Suprapubic skin (tissue), 4 donors: Measurements from ENCODE around the gene COL18A1. TPM values are rescaled to one million over a fixed set of nuclear protein-coding genes. Genes with fewer than 3 reads are reported as not detected.
A peak's percentile ranks its signal among the peaks of the same experiment; 100 is the strongest.
"Not testable (repeated sequence)": the region's sequence is repeated elsewhere in the genome, so short reads cannot be mapped to it uniquely, and the experiment has no call there.

Experiments used
- DNase-seq, 2 donors: peaks; one replicate each; pipeline ENCODE4 v3.0.0-alpha.2; 2019; ENCODE audit warnings: low spot score in 2 of 2
- H3K27ac ChIP-seq: fragments of 200-600 bp; sonication (generic); one replicate; pipeline ENCODE4 v1.5.1; 2019
- H3K27me3 ChIP-seq: fragments of 200-600 bp; sonication (generic); one replicate; pipeline ENCODE4 v1.5.1; 2019
- H3K36me3 ChIP-seq: fragments of 200-600 bp; sonication (generic); one replicate; pipeline ENCODE4 v1.5.1; 2019
- H3K4me1 ChIP-seq: fragments of 200-600 bp; sonication (generic); one replicate; pipeline ENCODE4 v1.5.1; 2019
- H3K4me3 ChIP-seq: fragments of 200-600 bp; sonication (generic); one replicate; pipeline ENCODE4 v1.5.1; 2019; ENCODE audit warnings: mild to moderate bottlenecking
- H3K9me3 ChIP-seq: fragments of 200-600 bp; sonication (generic); one replicate; pipeline ENCODE4 v1.5.1; 2019
- EP300 ChIP-seq: sonication (generic); formaldehyde crosslinking; IDR thresholded peaks from one replicate; pipeline ENCODE4 v1.6.1; 2017; ENCODE audit warnings: antibody characterized with exemption
- POLR2A ChIP-seq, 2 donors: fragments of 450-650 bp; IDR thresholded peaks; one replicate each; pipeline ENCODE4 v1.6.1; 2017; ENCODE audit warnings: antibody characterized with exemption in 2 of 2, mild to moderate bottlenecking in 2 of 2, moderate library complexity in 2 of 2
- POLR2AphosphoS5 ChIP-seq, 3 donors: sonication (generic); formaldehyde crosslinking; IDR thresholded peaks; one replicate each; pipeline ENCODE4 v1.6.1; 2017; ENCODE audit warnings: antibody characterized with exemption in 3 of 3
- WGBS: methylation state at CpG from one replicate; pipeline ENCODE4 v1.1.5; 2018; 5-methylcytosine and 5-hydroxymethylcytosine counted together
- total RNA-seq, 4 donors: library from RNA; depleted of rRNA; stranded (reverse); fragments of >200 nt; gene quantifications; one replicate each; pipeline ENCODE4 v1.1.0, GENCODE V29; 2016
- TF ChIP-seq, protein P1 (sequence below), 2 donors: fragments of 200-600 bp in 1 of 2; fragments of 450-650 bp in 1 of 2; sonication (generic) in 1 of 2; IDR thresholded peaks; one replicate each; pipeline ENCODE4 v1.5.1; 2016 to 2019; ENCODE audit warnings: antibody characterized with exemption in 2 of 2, mild to moderate bottlenecking in 1 of 2, moderate library complexity in 1 of 2

COL18A1 gene
- total RNA-seq, 4 donors from 2014 or later, result 71.9 to 157 (median 101) TPM

DNA sequence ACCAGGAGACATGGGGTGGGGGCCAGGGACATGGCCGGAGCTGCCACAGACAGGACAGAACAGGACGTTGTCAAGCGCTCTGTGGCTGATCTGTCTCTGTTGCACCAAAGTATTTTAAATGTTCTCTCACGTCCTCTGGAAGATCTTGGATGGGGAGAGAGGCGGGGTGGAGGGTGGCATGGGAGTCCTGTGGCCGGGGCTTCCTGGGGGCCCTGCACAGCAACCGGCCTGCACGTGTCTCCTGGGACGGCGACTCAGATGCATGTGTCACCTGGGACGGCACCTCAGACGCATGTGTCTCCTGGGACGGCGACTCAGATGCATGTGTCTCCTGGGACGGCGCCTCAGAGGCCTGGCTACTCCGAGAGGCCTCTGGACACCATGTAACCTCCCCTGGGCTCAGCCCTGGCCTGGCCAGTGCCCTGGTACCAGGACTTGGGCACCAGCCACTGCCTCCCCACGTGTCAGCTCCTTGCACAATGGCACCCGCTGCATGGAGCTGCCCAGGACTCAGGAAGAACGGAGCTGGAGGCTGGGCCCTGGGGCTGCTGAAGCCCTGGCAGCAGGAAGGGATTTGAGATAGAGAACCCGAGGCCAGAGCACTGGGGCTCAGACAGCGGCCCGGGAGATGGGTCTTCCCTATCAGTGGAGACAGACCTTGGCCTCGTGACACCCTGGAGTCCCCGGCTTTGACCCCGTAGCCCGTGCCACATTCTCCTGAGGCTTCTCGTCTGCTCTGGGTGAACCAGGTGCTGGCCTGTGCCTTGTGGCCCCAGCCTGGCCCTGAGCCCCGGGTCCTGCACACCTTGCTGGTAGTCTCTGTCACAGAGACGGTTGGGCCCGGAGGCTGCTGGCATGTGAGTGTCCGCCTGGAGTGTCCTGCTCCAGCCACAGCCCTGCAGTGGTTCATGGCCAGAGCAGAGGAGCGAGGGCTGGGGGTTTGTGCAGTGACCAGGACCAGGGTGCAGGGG, 152.0 kb downstream of the COL18A1 start:
- no peak overlapping the region for H3K27ac ChIP-seq
- peak; percentile 61 to 80 for DNase-seq
- no peak overlapping the region for H3K4me3 ChIP-seq

DNA sequence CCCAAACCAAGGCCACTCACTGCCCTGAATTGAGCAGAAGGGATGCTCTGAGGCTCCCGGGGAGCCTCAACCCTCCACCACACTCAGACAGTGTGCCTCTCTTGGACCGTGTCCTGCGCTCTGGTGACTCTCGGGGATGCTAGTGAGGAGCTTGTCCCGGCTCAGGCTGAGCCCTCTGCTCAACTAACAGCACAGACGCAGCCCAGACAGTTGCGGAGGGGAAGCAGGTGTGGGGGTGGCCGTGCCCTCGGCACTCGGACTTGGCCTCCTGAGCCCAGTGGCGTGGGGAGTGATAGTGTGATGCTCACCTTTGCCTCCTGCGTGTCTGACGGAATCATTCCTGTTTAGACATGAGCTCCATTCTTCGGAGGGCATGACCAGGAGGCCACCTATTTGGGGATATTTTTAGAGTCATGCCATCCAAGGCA, 152.7 kb downstream of the COL18A1 start:
- Histone ChIP-seq H3K36me3 (no peaks in the 10 kb centered on the region), H3K27ac (no peak overlapping the region), H3K9me3 (no peaks in the 10 kb centered on the region), H3K4me1 (peaks cover 16% of the 10 kb centered on the region), H3K4me3 (no peak overlapping the region), H3K27me3 (peaks cover 27% of the 10 kb centered on the region)
- 76% methylated on average over 10 of the region's 14 CpGs for WGBS
- TF ChIP-seq EP300 (no peak), POLR2A (IDR thresholded peaks at IDR 0.05) (no peak)
- peak; percentile 61 to 66 for DNase-seq

More for the DNA sequence above, 152.0 kb downstream of the COL18A1 start:
- Histone ChIP-seq H3K27me3 (peaks cover 21% of the 10 kb centered on the region), H3K36me3 (no peaks in the 10 kb centered on the region), H3K4me1 (peaks cover 16% of the 10 kb centered on the region), H3K9me3 (no peaks in the 10 kb centered on the region)
- no peak for TF ChIP-seq EP300
- TF ChIP-seq POLR2A (IDR thresholded peaks at IDR 0.05), result no peak
- TF ChIP-seq, protein P1, sequence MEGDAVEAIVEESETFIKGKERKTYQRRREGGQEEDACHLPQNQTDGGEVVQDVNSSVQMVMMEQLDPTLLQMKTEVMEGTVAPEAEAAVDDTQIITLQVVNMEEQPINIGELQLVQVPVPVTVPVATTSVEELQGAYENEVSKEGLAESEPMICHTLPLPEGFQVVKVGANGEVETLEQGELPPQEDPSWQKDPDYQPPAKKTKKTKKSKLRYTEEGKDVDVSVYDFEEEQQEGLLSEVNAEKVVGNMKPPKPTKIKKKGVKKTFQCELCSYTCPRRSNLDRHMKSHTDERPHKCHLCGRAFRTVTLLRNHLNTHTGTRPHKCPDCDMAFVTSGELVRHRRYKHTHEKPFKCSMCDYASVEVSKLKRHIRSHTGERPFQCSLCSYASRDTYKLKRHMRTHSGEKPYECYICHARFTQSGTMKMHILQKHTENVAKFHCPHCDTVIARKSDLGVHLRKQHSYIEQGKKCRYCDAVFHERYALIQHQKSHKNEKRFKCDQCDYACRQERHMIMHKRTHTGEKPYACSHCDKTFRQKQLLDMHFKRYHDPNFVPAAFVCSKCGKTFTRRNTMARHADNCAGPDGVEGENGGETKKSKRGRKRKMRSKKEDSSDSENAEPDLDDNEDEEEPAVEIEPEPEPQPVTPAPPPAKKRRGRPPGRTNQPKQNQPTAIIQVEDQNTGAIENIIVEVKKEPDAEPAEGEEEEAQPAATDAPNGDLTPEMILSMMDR (IDR thresholded peaks at IDR 0.05), result no peak
- no peak for TF ChIP-seq POLR2AphosphoS5 (IDR thresholded peaks at IDR 0.05)
- WGBS, result 77% methylated on average over 15 of the region's 33 CpGs

DNA sequence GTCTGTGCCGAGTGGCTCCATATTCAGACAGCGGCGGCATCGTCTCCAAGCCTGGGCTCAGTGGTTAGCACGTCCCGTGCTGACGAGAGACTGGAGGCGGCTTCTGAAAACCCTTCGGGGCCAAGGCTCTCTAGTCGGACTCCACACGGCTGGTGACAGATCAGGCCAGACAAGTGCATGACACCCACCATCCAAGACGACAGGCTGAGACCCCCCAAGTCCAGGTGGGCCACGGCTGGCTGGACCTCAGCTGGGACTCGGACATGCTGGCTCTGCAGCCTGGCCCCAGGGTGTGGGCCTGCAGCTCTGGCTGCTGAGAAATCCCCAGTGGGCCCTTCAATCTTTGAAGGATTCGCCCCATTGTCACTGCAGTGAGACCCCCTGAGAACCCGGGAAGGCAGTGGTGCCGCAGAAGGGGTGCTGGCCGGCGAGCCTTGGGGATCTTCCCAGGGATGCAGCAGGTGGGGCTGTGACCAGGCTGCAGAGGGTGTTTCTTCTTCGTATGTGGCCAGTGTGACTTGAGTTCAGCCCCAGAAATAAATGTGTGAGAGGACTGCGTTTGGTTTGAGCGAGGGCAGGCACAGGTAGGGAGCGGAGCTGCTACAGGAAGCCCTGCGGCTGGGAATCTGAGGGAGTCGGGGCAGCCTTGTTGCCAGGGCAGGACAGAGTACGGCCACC, 153.2 kb downstream of the COL18A1 start:
- no peak overlapping the region for H3K4me3 ChIP-seq
- WGBS, result 80% methylated on average over 16 of the region's 26 CpGs
- peak; percentile 55 to 67 for DNase-seq
- no peaks in the 10 kb centered on the region for H3K9me3 ChIP-seq
- peaks cover 31% of the 10 kb centered on the region for H3K27me3 ChIP-seq
- TF ChIP-seq EP300, result no peak
- no peak for TF ChIP-seq POLR2A (IDR thresholded peaks at IDR 0.05)
- TF ChIP-seq POLR2AphosphoS5 (IDR thresholded peaks at IDR 0.05), result no peak
- TF ChIP-seq, protein P1 (IDR thresholded peaks at IDR 0.05), result no peak
- no peak overlapping the region for H3K27ac ChIP-seq
- H3K36me3 ChIP-seq, result no peaks in the 10 kb centered on the region
- peaks cover 16% of the 10 kb centered on the region for H3K4me1 ChIP-seq

DNA sequence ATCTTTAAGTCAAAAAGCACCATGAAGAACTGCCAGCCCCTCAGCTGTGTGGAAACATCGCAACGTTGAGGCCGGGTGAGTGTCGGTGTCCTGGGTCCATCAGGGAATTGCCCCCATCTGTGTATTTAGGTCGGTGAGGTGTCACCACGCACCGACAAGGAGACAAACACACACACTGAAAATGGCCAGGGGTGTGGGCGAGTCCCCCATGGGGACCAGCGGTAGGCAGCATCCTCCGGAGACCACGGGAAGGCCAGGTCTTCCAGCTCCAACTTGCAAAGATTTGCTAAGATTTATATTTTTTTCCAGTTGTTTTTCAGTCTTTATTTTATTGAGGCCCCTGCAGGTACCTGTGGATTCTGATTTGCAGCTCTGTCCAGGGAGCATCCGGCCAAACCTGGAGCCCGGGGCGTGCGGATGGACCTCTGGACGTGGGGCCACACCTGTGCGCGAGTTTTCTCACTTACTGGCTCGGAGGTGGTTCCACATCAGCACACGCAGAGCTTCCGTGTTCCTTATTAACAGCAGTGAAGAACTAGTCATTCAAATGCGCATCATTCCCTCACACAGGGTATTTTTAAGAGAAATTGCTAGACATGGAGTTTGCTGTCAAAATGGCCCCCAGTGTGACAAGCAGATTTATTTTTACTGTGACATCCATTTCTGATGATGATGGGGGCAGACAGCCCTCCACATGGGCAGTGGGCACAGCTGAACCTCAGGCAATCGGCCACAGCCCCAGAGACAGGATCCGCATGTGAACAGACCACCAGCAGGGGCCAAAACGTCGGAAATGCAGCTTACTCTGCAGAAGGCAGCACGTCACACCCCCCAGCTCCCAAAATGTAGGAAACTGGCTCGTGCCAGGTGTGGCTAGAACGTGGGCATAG, 154.5 kb downstream of the COL18A1 start:
- TF ChIP-seq EP300, result no peak
- no peak for TF ChIP-seq POLR2A (IDR thresholded peaks at IDR 0.05)
- H3K27ac ChIP-seq, result no peak overlapping the region
- WGBS, result 81% methylated on average over 29 of the region's 29 CpGs
- H3K27me3 ChIP-seq, result peaks cover 33% of the 10 kb centered on the region
- no peak overlapping the region for H3K4me3 ChIP-seq
- H3K9me3 ChIP-seq, result no peaks in the 10 kb centered on the region
- H3K36me3 ChIP-seq, result no peaks in the 10 kb centered on the region
- H3K4me1 ChIP-seq, result peaks cover 14% of the 10 kb centered on the region
- peak; percentile 26 to 79 for DNase-seq

DNA sequence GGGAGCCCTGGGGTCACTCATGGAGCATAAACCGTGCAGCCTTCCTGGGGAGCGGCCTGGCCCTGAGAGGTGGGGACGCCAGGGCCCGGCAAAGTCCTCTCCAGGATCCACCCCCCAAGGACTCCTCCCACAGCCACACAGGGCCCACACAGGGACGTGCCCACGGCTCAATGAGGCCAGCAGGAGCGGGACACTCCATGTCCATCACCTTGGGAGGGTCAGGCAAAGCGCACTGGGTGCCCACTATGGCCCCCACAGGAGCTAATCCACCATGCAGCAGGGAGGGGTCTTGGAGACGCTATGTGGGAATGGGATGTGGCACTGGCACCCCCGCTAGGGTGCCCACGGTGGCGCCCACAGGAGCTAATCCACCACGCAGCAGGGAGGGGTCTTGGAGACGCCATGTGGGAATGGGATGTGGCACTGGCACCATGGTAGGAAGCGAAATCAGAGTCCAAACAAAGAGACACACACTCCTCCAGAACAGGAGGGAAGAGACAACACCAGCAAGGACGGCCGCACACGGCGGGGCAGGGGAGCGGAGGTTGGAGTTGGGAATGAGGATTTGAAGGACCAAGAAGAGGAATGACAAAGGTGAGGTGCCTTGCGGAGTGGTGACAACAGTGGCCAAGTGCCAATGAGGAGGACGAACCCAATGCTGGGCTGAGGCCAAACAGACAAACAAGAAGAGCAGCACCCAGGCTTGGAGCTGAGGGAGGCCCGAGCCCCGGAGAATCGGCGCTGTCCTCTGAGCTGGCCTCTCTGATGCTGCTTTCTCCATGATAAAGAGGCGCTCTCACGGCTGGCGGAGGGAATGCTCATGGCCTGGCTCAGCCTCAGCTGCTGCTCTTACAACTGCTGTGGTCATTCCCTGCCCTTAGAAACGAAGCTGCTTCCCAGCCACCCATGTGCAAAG, 155.4 kb downstream of the COL18A1 start:
- H3K27ac ChIP-seq, result no peak overlapping the region
- H3K27me3 ChIP-seq, result peaks cover 36% of the 10 kb centered on the region
- TF ChIP-seq POLR2AphosphoS5 (IDR thresholded peaks at IDR 0.05) (no peak), EP300 (no peak)
- WGBS, result 82% methylated on average over 20 of the region's 30 CpGs
- DNase-seq, result peak; percentile 38 to 65
- peaks cover 8% of the 10 kb centered on the region for H3K4me1 ChIP-seq
- no peaks in the 10 kb centered on the region for H3K9me3 ChIP-seq
- H3K36me3 ChIP-seq, result no peaks in the 10 kb centered on the region
- H3K4me3 ChIP-seq, result no peak overlapping the region

DNA sequence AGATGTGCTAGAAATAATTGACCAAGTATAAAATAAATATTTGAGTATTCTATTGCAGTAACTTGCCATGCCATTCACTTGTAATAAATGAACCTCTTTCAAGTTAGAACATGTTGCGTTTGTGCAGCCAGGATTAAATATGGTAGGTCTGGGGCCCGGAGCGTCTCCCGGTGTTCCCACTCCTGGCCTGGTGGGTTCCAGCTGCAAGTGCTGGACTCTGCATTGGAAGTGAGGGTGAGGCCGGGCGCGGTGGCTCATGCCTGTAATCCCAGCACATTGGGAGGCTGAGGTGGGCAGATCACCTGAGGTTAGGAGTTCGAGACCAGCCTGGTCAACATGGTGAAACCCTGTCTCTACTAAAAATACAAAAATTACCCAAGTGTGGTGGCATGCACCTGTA, 156.3 kb downstream of the COL18A1 start:
- not testable (repeated sequence) for H3K36me3 ChIP-seq, H3K9me3 ChIP-seq, H3K4me3 ChIP-seq, H3K27ac ChIP-seq, H3K4me1 ChIP-seq
- peak; percentile 35 to 52 for DNase-seq
- H3K27me3 ChIP-seq, result peaks cover 30% of the 10 kb centered on the region
- 74% methylated on average over 8 of the region's 8 CpGs for WGBS
